Lung (tissue), 12 donors: ENCODE measurements around the gene LGR4. TPM values are rescaled to one million over a fixed set of nuclear protein-coding genes. Genes with fewer than 3 reads are reported as not detected.

Experiments
- ATAC-seq: fragments of 200-7000 bp; cut with Tn5 transposase; one replicate; pipeline ENCODE4 v1.9.1; 2020; ENCODE audit warnings: moderate number of reproducible peaks; ENCODE audit not compliant: insufficient read depth, low FRiP score
- DNase-seq, 3 donors: peaks; one replicate each; pipeline ENCODE4 v3.0.0-alpha.2; 2013 to 2017
- H3K27ac ChIP-seq, 2 donors: one replicate each; pipeline ENCODE4 v1.5.1; 2013; ENCODE audit warnings: mild to moderate bottlenecking in 2 of 2, moderate library complexity in 2 of 2, control low read depth in 1 of 2, inconsistent platforms in 1 of 2, low read depth in 1 of 2, low read length in 1 of 2
- H3K27me3 ChIP-seq, 3 donors: one replicate each; pipeline ENCODE4 v1.5.1; 2013; ENCODE audit warnings: low read length in 2 of 3; ENCODE audit not compliant: control insufficient read depth in 3 of 3, insufficient read depth in 3 of 3
- H3K36me3 ChIP-seq, 4 donors: one replicate each; pipeline ENCODE4 v1.5.1; 2013; ENCODE audit warnings: low read length in 4 of 4, mild to moderate bottlenecking in 1 of 4, moderate library complexity in 1 of 4; ENCODE audit not compliant: control insufficient read depth in 4 of 4, insufficient read depth in 4 of 4
- H3K4me1 ChIP-seq, 5 donors: one replicate each; pipeline ENCODE4 v1.5.1; 2013; ENCODE audit warnings: low read length in 5 of 5, mild to moderate bottlenecking in 2 of 5, moderate library complexity in 1 of 5; ENCODE audit not compliant: control insufficient read depth in 5 of 5, insufficient read depth in 5 of 5
- H3K4me3 ChIP-seq: one replicate; pipeline ENCODE4 v1.5.1; 2013; ENCODE audit warnings: mild to moderate bottlenecking, control low read depth, moderate library complexity
- H3K9ac ChIP-seq, 2 donors: one replicate each; pipeline ENCODE4 v1.5.1; 2013; ENCODE audit warnings: low read length in 2 of 2, control low read depth in 1 of 2; ENCODE audit not compliant: insufficient read depth in 1 of 2
- H3K9me3 ChIP-seq, 4 donors: one replicate each; pipeline ENCODE4 v1.5.1; 2013; ENCODE audit warnings: low read length in 3 of 4, mild to moderate bottlenecking in 1 of 4, moderate library complexity in 1 of 4; ENCODE audit not compliant: control insufficient read depth in 4 of 4, insufficient read depth in 3 of 4
- WGBS, 2 donors: extraction: QIAGEN DNeasy Blood & Tissue Kit; methylation state at CpG; one replicate each; pipeline ENCODE4 v1.1.7; 2013; 5-methylcytosine and 5-hydroxymethylcytosine counted together
- polyA plus RNA-seq, 2 donors: library from polyadenylated mRNA; stranded (reverse); fragments of 200-250 nt; gene quantifications; one replicate each; pipeline ENCODE4 v1.2.1, GENCODE V29; 2013
- total RNA-seq, 2 donors: library from RNA; depleted of rRNA in 1 of 2; stranded (reverse); fragments of >200 nt in 1 of 2; gene quantifications; one replicate each; pipeline ENCODE4 v1.2.1, GENCODE V29; 2014 to 2021
- TF ChIP-seq, protein P1 (sequence below): IDR thresholded peaks from 2 replicates; pipeline ENCODE4 v1.5.1; 2012; ENCODE audit warnings: mild to moderate bottlenecking; ENCODE audit errors: control extremely low read depth, extremely low read depth
- donor health status: control.
- donor health status: control.
- donor health status: Bipolar disorder and iron deficiency.
- donor health status: healthy.
- donor health status: DM: yes; HTN: yes; CAD: no.

Gene LGR4
- total and polyA plus RNA-seq, 4 donors = 2.2 to 29.2 (median 3.7) TPM

DNA sequence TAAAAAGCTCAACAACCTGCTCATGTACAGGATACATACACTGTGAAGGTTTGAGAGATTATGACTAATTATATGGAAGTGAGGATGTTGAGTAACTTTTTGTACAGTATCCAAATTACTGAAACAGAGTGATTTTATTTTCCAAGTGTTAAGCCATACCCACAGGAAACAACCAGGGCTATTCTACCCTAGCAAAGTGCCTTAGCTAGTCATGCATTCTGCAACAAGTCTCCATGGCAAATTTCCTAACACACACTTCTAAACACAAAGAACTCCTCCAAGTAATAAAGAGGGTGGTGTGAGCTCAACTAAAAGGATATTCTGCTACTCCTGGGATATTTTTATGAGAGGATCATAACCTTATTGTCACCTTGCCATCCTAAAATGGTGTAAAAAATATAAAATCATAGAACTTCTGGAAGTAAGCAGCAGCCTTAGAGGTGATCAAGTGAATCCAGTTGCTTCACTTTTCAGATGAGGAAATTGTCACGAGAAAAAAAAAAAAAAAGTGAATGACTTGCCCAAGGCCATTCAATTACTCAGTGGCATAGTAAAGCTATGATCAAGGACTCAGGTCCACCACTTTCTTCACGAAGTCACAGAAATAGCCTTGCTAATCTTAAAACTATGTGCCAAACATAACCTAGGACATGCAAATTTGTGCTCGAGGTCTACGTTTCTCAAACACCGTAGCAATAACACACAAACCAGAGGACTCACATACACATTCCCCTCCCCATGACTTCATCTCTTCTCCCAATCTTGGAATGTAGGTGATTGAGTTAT is 4.2 kb downstream of the LGR4 start:
- no peak overlapping the region for H3K9ac ChIP-seq
- DNase-seq (no peak), ATAC-seq (no peak)
- H3K9me3 ChIP-seq = no peaks in the 10 kb centered on the region
- no peak overlapping the region for H3K4me3 ChIP-seq
- peaks cover 0 to 33% (median 10%) of the 10 kb centered on the region in 5 donors for H3K4me1 ChIP-seq
- 72 to 76% methylated on average over 5 of the region's 5 CpGs for WGBS, 2 donors
- peak overlapping the region in 1 of 2 donors; percentile 61 for H3K27ac ChIP-seq
- no peaks in the 10 kb centered on the region for H3K36me3 ChIP-seq
- TF ChIP-seq, protein P1, sequence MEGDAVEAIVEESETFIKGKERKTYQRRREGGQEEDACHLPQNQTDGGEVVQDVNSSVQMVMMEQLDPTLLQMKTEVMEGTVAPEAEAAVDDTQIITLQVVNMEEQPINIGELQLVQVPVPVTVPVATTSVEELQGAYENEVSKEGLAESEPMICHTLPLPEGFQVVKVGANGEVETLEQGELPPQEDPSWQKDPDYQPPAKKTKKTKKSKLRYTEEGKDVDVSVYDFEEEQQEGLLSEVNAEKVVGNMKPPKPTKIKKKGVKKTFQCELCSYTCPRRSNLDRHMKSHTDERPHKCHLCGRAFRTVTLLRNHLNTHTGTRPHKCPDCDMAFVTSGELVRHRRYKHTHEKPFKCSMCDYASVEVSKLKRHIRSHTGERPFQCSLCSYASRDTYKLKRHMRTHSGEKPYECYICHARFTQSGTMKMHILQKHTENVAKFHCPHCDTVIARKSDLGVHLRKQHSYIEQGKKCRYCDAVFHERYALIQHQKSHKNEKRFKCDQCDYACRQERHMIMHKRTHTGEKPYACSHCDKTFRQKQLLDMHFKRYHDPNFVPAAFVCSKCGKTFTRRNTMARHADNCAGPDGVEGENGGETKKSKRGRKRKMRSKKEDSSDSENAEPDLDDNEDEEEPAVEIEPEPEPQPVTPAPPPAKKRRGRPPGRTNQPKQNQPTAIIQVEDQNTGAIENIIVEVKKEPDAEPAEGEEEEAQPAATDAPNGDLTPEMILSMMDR = no peak
- peaks cover 0 to 47% (median 1%) of the 10 kb centered on the region in 3 donors for H3K27me3 ChIP-seq

DNA sequence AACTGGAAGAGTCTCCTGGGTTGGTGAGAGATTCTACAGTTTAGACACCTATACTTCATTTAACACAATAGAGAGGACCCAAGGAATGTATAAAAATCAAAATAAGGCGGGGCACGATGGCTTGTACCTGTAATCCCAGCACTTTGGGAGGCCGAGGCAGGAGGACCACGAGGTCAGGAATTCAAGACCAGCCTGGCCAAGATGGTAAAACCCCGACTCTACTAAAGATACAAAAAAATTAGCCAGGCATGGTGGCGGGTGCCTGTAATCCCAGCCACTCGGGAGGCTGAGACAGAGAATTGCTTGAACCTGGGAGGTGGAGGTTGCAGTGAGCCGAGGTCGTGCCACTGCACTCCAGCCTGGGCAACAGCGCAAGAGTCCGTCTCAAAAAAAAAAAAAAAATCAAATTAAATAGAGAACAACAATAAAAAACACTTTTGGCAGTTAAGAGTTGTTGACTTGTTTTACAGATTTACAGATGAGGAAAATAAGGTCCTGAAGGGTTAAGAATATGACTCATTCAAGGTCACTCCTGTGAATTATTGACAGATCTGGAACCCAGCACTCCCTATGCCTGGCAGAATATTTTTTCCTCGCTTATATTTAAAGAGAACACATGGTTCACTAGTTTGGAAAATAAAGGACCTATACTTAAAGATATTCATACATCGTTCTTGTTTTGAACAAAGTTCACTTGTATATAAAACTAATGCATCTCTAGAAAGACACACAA is 5.2 kb downstream of the LGR4 start:
- H3K9me3 ChIP-seq = no peaks in the 10 kb centered on the region
- DNase-seq = no peak
- ATAC-seq = no peak
- TF ChIP-seq, protein P1 = no peak
- no peaks in the 10 kb centered on the region for H3K36me3 ChIP-seq
- peaks cover 0 to 27% (median 10%) of the 10 kb centered on the region in 5 donors for H3K4me1 ChIP-seq
- 93 to 96% methylated on average over 13 of the region's 13 CpGs for WGBS, 2 donors
- H3K27ac ChIP-seq = no peak overlapping the region
- H3K9ac ChIP-seq = no peak overlapping the region
- H3K4me3 ChIP-seq = no peak overlapping the region
- peaks cover 0 to 39% (median 0%) of the 10 kb centered on the region in 3 donors for H3K27me3 ChIP-seq

DNA sequence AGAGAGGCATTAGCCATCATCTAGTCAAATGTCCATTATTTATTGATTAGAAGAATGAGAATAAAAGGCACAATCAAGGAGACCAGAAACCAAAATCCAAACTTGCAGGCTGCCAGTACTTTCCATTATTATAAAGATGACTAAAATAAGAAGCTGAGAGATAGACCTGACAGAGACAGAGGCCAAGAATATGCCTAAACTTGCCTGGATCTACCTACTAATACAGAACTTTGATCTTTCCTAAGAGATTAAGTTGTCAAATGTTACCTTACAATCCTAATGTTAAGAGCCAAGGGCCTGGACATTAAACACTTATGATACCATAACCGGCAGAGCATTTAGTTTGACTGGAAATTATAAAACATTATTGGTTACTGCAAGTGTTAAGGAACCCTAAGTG is 6.2 kb downstream of the LGR4 start:
- Histone ChIP-seq H3K27me3 (peaks cover 0 to 36% (median 0%) of the 10 kb centered on the region in 3 donors), H3K27ac (no peak overlapping the region), H3K9ac (no peak overlapping the region), H3K9me3 (no peaks in the 10 kb centered on the region), H3K4me1 (peaks cover 0 to 25% (median 8%) of the 10 kb centered on the region in 5 donors), H3K36me3 (no peaks in the 10 kb centered on the region), H3K4me3 (no peak overlapping the region)
- ATAC-seq (no peak), DNase-seq (no peak)
- WGBS, 2 donors = 90% methylated on average over 1 of the region's 1 CpG
- TF ChIP-seq, protein P1 = no peak
